HG02852 (cell line): ENCODE results near the gene DAB1.

Experiments used
- ATAC-seq: cut with Tn5 transposase; IDR thresholded peaks from one replicate; pipeline ENCODE4 v1.9.1; 2021; ENCODE audit warnings: mild to moderate bottlenecking, moderate library complexity; ENCODE audit not compliant: unreplicated experiment

Gene DAB1

DNA sequence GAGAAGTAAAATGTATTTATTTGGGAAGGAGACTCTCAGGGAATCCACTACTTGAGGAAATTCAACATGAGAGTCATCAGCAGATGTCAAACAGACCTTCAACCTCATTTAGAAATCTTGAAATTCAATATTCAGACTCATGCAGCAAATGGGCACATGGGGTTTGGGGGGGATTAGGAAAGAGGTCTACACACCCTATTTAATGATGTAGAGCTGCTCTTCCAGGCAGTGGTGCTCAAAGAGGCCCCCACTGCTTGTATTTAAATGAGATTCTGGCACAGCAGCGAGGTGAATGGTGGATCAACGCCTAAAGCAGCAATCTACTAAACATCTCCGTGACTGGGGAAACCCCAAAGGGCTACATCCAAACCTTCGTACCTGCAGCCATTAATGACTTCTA is 244.9 kb downstream of the DAB1 start:
- no peak for ATAC-seq

GRCh38 chr1:57175506-57175905 is 248.4 kb downstream of the DAB1 start:
- ATAC-seq, result no peak

DNA sequence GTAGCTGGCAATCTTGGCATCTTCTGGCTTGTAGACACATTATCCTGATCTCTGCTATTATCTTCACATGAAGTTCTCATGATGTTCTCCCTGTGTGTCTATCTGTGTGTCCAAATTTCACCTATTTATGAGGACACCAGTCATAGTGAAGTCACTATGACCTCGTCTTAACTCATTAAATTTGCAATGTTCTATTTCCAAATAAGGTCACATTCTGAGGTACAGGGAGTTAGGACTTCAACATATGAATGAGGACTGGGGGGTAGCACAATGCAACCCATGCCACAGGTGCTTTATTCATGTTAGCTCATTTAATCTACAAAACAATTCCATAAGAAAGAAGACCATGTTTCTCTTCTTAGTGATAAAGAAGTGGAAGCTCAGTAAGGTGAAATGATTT is 251.8 kb downstream of the DAB1 start:
- ATAC-seq, result no peak

DNA sequence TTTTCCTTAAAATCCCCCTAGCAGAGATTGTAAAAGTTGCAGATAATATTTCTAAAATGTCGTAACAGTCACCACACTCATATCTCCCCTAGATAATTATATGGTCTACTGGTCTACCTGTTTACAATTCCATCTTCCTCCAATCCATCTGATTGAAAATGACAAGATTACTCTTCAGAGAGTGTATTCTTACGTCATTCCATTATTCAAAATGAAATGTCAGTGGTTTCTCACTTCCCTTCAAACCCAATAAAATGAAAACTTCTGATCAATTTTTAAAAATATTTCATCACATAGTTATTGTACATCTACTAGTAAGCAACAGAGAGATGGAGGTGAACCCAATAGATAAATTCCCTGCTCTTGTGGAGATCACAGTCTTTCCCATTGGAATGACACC is 255.9 kb downstream of the DAB1 start:
- no peak for ATAC-seq

DNA sequence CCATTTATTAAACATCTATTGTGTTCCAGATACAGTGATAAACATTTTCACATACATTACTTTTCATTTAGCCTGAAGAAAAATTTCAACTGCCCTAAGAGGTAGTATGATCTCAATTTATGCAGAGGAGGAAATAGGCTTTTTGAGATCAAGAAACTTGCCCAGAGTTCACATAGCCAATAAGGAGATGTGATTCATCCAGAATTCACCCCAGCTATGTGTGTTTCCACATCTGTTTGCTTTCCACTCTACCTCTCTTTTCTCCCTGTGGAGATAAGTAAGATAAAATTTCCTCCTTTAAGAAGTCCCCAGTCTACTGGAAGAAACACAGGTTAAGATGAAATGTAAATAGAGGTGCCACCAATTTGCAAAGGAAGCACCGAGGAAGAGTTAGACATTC is 258.3 kb downstream of the DAB1 start:
- ATAC-seq, result no peak

GRCh38 chr1:57164584-57164983 is 259.3 kb downstream of the DAB1 start:
- no peak for ATAC-seq

GRCh38 chr1:57163789-57164188 is 260.1 kb downstream of the DAB1 start:
- no peak for ATAC-seq

- no peak for ATAC-seq
Observed at GRCh38 chr1:57163325-57163724, 260.5 kb downstream of the DAB1 start.

GRCh38 chr1:57162607-57163261 is 261.1 kb downstream of the DAB1 start:
- no peak for ATAC-seq

DNA sequence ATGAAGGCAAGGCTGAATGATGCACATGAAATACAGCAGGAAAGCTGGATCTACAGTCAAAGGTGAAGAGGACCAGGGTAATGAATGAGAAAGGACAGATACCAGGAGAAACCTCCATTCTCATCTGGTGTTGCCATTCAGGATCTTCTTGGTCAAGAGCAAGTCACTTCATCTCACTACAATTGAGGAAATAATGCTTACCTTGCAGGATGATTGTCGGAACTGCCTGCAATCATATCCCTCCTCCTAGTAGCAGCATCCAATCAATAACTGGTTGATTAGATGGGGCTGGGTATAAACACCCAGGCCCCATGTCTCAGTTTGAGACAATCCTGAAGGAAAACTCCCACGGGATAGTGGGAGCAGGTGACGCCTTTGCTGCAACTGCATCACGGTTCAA is 263.3 kb downstream of the DAB1 start:
- ATAC-seq, result no peak

DNA sequence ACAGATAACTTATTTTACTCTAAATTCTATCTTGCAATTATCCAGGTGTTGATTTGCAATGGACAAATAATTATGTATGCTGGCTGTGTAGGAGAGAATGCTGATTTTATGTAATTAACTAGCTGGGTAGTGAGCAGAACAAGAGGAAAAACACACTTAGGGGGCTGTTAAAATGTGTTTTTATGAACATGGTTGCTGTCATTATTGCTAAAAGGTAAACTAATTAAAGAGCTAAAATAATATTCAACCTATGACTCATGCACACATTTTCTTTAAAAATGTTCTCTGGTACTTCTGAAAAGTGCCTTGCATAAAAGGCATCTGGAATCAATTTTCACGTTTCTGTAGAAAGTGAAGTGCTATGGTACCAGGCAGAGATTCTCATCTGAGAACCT is 265.3 kb downstream of the DAB1 start:
- ATAC-seq, result no peak

- no peak for ATAC-seq
Observed at GRCh38 chr1:57157818-57158603, 265.8 kb downstream of the DAB1 start.

DNA sequence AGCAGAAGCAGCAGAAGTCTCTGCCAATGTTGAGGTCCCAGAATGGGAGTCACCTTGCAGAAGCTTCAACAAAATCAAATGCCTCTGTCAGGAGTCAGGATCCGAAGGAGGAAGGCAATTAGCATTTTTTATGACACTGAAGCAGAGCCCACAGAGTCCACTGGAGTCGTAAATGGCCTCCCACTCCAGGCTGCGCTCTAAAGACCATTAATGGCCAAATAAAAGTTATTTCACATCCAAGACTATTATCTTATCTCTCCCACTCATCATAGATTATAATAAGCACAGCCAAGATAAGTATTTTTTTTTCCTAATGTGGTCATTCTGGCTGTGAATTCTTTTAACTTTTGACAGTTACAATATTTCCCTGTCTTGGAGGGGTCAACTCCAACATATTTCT is 267.0 kb downstream of the DAB1 start:
- ATAC-seq, result no peak

GRCh38 chr1:57146100-57146499 is 277.8 kb downstream of the DAB1 start:
- no peak for ATAC-seq

GRCh38 chr1:57142999-57143398 is 280.9 kb downstream of the DAB1 start:
- ATAC-seq, result no peak

DNA sequence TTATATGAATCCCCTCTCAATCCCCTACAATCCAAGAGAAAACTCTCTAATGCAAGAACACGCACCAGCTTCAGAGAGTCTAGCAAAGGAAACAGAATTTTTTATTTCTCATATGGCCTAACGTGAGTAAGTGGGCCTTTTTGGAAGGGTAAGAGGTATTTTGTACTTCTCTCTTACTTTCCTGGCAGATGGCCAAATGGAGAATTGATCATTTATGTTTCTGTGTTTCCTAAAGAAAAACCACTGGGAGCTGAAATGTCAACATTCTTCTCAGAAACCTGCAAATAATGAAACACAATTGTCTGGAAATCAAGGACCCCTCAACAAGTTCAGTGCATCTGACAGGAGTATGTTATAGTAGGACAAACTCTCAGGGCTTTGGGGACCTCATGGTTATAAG is 281.7 kb downstream of the DAB1 start:
- no peak for ATAC-seq

DNA sequence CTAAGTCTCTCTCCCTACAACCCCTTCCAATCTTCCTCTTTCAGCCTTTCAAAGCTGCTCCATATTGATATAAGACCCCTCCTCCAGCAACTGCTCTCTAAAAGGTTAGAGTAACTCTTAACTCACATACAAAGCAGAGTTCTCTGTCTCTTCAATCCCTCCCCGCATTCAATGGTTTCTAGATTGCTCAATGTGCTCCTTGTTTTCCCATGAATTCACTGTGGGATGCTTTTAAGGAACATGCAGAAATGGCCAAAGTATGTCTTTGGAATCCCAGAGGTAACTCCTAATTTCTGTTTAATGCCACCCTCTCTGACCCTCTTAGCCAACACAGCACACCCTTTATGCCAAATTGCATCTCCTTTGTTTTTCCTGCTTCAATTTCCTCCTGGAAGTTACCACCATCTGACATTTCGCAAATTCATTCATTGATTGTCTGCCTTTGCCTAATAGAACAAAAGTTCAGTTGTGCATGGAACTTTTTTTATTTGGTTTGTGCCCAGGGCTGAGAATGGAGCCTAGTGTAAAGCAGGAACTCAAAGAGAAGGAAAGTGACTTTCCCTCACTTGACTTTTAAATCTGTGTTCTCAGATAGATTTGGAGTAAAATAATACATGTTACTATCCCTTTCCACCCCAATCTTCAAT is 285.3 kb downstream of the DAB1 start:
- no peak for ATAC-seq

DNA sequence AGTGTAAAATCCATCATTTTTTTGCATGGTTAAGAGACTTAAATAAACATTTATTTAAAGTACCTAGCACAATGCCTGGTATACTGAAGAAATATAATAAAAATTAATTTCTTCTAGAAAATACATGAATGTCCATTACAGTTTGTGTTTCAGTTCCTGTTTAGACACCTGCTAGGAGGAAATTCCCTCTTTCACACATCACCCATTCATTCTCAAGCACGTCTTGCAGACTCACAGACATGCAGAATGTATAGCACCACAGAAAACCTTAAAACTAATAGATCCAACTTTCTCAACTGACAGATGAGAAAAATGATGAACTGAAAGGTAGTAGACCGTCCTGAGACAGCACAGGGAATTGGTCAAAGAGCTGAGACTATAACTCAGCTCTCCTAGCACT is 285.9 kb downstream of the DAB1 start:
- no peak for ATAC-seq

- no peak for ATAC-seq
Observed at GRCh38 chr1:57134803-57135202, 289.1 kb downstream of the DAB1 start.

GRCh38 chr1:57133686-57134085 is 290.2 kb downstream of the DAB1 start:
- no peak for ATAC-seq

- ATAC-seq, result no peak
Observed at GRCh38 chr1:57132993-57133622, 290.8 kb downstream of the DAB1 start.
